Activated T-helper 2 cell treated with anti-CD3 and anti-CD28 coated beads, Interferon-gamma antibody, Interleukin-2, Interleukin-4, amounts not matched to agents 10 μg/mL and 5 μg/mL and 100 μg/mL, durations not matched to agents 14 hours and 24 hours and 36 hours (primary cell): ENCODE results near the gene NTRK1. TPM values are rescaled to one million over a fixed set of nuclear protein-coding genes. Genes with fewer than 3 reads are reported as not detected.
A peak's percentile ranks its signal among the peaks of the same experiment; 100 is the strongest.

ENCODE experiments used
- DNase-seq: peaks from one replicate; pipeline ENCODE4 v3.0.0; 2021; ENCODE audit warnings: low spot score
- H3K27ac Mint-ChIP-seq: one replicate; pipeline ENCODE4 v1.8.0; 2021; ENCODE audit warnings: mixed read lengths
- H3K27me3 Mint-ChIP-seq: one replicate; pipeline ENCODE4 v1.8.0; 2021; ENCODE audit warnings: low read depth, mixed read lengths
- H3K36me3 Mint-ChIP-seq: one replicate; pipeline ENCODE4 v1.8.0; 2021; ENCODE audit warnings: low read depth, mixed read lengths
- H3K4me1 Mint-ChIP-seq: one replicate; pipeline ENCODE4 v1.8.0; 2021; ENCODE audit warnings: low read depth, mixed read lengths
- H3K4me3 Mint-ChIP-seq: one replicate; pipeline ENCODE4 v1.8.0; 2021; ENCODE audit warnings: low read depth, mild to moderate bottlenecking, moderate library complexity, mixed read lengths
- H3K9me3 Mint-ChIP-seq: one replicate; pipeline ENCODE4 v1.8.0; 2021; ENCODE audit warnings: mixed read lengths
- intact Hi-C: fragments of 100-400 bp; cut with micrococcal nuclease; formaldehyde crosslinking; loops from one replicate; pipeline ENCODE4 v1.15.1; 2023
- total RNA-seq: library from RNA; stranded (reverse); gene quantifications from 2 replicates; pipeline ENCODE4 v1.2.3, GENCODE V29; 2022

NTRK1 gene
- total RNA-seq, 1 donor from 2014 or later, result 252 TPM

DNA sequence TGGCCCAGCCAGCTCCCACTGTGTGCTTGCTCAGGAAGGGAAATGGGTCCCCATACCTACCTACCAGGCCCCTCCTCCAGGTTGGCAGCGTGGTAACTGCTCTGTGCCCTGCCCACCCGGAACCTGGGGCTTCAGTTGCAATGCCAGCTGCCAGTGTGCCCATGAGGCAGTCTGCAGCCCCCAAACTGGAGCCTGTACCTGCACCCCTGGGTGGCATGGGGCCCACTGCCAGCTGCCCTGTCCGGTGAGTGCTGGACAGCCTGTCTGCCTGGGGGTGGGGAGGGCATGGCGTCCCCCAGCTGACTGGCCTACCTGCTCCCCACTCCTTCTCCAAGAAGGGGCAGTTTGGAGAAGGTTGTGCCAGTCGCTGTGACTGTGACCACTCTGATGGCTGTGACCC lies 49.0 kb downstream of the NTRK1 start:
- no peak for DNase-seq
- peaks cover 8% of the 10 kb centered on the region for H3K4me1 Mint-ChIP-seq
- peaks cover 8% of the 10 kb centered on the region for H3K27me3 Mint-ChIP-seq
- no peak overlapping the region for H3K27ac Mint-ChIP-seq
- no peaks in the 10 kb centered on the region for H3K9me3 Mint-ChIP-seq
- H3K4me3 Mint-ChIP-seq, result no peak overlapping the region
- H3K36me3 Mint-ChIP-seq, result no peaks in the 10 kb centered on the region
- intact Hi-C loops, result no loop called here

DNA sequence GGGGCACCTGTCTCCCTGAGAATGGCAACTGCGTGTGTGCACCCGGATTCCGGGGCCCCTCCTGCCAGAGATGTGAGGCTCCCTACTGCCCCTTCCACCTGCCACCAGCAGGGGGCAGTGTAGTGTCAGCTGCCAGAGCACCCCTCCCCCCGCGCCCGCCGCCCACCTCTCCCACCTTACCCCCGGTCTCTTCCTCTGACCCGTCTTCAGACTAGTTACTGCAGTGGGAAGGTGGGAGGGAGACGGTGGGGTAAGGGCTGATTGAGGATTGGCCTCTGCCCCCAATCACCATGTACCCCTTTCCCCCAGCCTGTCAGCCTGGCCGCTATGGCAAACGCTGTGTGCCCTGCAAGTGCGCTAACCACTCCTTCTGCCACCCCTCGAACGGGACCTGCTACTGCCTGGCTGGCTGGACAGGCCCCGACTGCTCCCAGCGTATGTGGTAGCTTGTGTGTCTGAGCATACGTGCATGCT lies 49.7 kb downstream of the NTRK1 start:
- Mint-ChIP-seq H3K9me3 (no peaks in the 10 kb centered on the region), H3K4me1 (peaks cover 8% of the 10 kb centered on the region), H3K4me3 (no peak overlapping the region), H3K36me3 (no peaks in the 10 kb centered on the region), H3K27ac (no peak overlapping the region), H3K27me3 (peaks cover 8% of the 10 kb centered on the region)
- peak; percentile 51 for DNase-seq
- intact Hi-C loops, result no loop called here

DNA sequence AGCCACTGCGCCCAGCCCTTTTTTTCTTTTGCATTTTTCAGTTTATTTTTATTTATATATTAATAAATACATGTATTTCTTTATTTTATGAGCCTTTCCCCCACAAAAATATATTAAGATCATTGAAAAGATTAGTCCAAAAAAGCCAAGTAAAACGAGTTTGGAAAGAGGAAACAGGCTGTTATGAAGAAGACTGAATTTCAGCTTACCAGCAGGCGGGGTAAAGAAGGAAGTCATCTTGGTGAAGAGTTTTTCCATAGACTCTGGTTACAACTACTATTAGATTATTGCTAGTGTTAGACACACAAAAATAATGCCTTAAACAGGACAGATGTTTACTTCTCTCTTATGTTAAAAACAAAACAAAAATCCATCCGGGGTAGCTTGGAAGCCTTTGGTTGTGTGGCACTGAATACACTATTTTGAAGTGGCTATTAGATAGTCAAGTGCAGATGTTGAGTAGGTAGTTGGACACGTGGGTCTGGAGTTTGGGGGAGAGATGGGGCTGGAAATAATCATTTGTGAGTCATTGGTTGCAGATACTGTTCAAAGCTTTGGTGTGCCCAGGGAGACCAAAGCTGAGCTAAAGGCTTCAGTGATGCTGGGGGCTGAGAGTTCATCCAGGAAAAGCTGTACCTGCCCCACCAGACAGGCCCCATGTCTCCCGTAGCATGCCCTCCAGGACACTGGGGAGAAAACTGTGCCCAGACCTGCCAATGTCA lies 51.1 kb downstream of the NTRK1 start:
- no peak overlapping the region for H3K4me3 Mint-ChIP-seq
- DNase-seq, result no peak
- intact Hi-C loops, result no loop called here

DNA sequence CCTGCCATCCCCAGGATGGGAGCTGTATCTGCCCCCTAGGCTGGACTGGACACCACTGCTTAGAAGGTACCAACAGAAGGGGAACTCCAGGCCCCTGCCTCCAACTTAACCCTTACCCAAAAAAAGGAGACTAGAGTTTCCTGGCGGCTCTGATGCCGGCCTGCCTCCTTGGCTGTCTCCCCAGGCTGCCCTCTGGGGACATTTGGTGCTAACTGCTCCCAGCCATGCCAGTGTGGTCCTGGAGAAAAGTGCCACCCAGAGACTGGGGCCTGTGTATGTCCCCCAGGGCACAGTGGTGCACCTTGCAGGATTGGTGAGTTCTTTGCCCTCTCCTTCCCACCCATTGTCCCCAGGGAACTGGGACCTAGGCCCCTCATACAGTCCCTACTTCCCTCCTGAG lies 51.6 kb downstream of the NTRK1 start:
- Mint-ChIP-seq H3K4me3 (no peak overlapping the region), H3K36me3 (no peaks in the 10 kb centered on the region), H3K9me3 (no peaks in the 10 kb centered on the region), H3K4me1 (peaks cover 3% of the 10 kb centered on the region), H3K27me3 (peaks cover 14% of the 10 kb centered on the region), H3K27ac (no peak overlapping the region)
- intact Hi-C loops, result no loop called here
- DNase-seq, result no peak

More for the DNA sequence above, 51.1 kb downstream of the NTRK1 start:
- no peaks in the 10 kb centered on the region for H3K36me3 Mint-ChIP-seq
- no peaks in the 10 kb centered on the region for H3K9me3 Mint-ChIP-seq
- H3K4me1 Mint-ChIP-seq, result peaks cover 8% of the 10 kb centered on the region
- no peak overlapping the region for H3K27ac Mint-ChIP-seq
- peaks cover 14% of the 10 kb centered on the region for H3K27me3 Mint-ChIP-seq

DNA sequence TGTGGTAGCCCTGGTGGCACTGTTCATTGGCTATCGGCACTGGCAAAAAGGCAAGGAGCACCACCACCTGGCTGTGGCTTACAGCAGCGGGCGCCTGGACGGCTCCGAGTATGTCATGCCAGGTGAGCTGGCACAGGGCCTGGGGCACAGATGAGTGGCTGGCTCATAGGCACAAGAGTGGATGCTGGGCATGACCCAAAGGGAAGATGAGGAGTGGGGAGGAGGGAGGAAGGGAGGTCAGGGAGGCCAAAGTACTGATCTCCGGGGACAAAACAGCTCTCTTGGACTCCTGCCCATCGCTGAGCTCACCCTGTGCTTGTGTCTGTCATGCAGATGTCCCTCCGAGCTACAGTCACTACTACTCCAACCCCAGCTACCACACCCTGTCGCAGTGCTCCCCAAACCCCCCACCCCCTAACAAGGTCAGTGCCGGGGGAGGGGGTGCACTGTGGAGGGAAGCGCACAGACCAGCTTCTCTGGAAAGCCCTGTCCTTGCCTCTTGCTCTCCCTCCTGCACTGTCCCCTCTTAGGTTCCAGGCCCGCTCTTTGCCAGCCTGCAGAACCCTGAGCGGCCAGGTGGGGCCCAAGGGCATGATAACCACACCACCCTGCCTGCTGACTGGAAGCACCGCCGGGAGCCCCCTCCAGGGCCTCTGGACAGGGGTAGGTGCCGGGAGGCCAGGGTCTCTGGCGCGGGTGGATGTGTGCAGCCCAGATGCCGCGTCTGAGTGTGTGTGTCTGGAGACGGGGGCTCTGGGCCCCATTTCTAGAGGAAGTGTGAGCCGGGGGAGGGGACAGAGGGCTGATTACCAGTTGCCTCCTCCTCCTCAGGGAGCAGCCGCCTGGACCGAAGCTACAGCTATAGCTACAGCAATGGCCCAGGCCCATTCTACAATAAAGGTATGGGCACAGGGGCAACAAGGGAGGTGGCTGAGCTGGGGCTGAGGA lies 52.5 kb downstream of the NTRK1 start:
- Mint-ChIP-seq H3K36me3 (no peaks in the 10 kb centered on the region), H3K27ac (no peak overlapping the region), H3K27me3 (peaks cover 17% of the 10 kb centered on the region), H3K4me3 (no peak overlapping the region), H3K4me1 (peaks cover 2% of the 10 kb centered on the region), H3K9me3 (no peaks in the 10 kb centered on the region)
- intact Hi-C loops, result no loop called here
- DNase-seq, result no peak

DNA sequence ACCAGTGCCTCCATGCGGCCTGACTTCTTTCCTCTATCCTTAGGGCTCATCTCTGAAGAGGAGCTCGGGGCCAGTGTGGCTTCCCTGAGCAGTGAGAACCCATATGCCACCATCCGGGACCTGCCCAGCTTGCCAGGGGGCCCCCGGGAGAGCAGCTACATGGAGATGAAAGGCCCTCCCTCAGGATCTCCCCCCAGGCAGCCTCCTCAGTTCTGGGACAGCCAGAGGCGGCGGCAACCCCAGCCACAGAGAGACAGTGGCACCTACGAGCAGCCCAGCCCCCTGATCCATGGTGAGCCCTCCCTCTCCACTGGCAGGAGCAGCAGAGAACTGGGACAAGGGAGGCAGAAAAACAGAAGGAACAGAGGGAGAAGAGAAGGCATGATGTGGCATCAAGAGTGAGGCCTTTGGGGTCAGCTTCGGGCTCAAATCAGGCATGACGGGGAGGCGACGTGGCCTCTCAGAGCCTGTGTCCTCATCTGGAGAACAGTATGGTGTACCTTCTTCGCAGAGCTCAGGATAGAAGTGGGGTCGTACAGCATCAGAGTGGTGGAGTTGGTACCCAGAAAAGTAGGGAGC lies 53.2 kb downstream of the NTRK1 start:
- Mint-ChIP-seq H3K27me3 (peaks cover 23% of the 10 kb centered on the region), H3K36me3 (no peaks in the 10 kb centered on the region), H3K4me1 (peaks cover 2% of the 10 kb centered on the region), H3K27ac (no peak overlapping the region), H3K4me3 (no peak overlapping the region), H3K9me3 (no peaks in the 10 kb centered on the region)
- intact Hi-C loops, result no loop called here
- DNase-seq, result no peak

DNA sequence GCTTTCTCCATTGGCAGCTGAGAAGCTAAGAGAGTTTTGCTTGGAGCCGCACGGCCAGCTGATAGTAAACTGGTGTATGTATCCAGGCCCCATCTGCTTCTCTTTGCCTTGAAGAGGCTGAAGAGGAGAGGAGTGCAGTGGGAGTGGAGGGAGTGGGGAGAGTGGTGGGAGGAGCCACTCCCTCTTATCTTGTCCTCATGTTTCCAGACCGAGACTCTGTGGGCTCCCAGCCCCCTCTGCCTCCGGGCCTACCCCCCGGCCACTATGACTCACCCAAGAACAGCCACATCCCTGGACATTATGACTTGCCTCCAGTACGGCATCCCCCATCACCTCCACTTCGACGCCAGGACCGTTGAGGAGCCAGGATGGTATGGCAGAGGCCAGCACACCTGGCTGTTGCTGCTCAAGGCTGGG lies 53.8 kb downstream of the NTRK1 start:
- H3K4me1 Mint-ChIP-seq, result peaks cover 2% of the 10 kb centered on the region
- no peaks in the 10 kb centered on the region for H3K9me3 Mint-ChIP-seq
- no peaks in the 10 kb centered on the region for H3K36me3 Mint-ChIP-seq
- no peak for DNase-seq
- no peak overlapping the region for H3K4me3 Mint-ChIP-seq
- intact Hi-C loops, result no loop called here
- peaks cover 28% of the 10 kb centered on the region for H3K27me3 Mint-ChIP-seq
- H3K27ac Mint-ChIP-seq, result no peak overlapping the region

DNA sequence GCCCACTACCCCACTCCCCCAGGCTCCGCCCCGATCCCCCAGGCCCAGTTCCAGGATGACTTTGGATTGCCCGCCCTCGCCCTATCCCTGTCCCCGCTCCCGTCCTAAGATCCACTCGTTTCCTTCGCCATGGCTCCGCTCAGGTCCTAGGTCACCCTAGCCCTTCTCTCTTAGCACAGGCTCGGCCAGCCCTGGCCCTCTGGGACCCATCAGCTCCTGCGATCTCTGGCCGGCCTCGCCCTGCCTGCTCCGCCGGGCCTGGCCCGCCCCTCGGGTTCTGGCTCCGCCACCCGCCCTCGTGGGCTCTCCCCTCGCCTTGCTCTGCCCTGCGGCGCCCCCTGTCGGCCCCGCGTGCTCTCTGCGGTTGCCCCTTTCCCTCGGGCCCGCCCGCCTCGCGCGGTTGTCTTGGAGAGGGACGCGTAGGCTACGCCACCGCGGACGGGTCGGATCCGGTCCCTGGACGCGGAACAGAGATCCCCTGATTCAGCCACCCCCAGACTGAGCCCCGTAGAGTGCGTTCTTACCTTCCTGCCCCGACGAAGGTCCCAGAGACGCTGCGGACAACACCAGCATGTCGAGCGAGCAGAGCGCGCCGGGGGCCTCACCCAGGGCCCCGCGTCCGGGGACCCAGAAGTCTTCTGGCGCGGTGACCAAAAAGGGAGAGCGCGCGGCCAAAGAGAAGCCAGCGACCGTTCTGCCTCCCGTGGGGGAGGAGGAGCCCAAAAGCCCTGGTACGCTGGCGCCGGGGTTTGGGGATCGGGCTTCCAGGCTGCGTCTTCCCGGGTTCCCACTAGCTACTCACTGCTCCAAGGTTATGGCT lies 59.8 kb downstream of the NTRK1 start, which contains the start of gene LRRC71:
Gene LRRC71, plus strand, starts transcription at position 400 of the 820 bp plus-strand sequence. Its CDS starts 172 bp downstream, at position 572.
- DNase-seq, result peak; percentile 63
- Mint-ChIP-seq H3K4me1 (peaks cover 3% of the 10 kb centered on the region), H3K27me3 (peaks cover 68% of the 10 kb centered on the region), H3K9me3 (no peaks in the 10 kb centered on the region), H3K36me3 (no peaks in the 10 kb centered on the region), H3K4me3 (no peak within 1 kb of the TSS), H3K27ac (no peak within 1 kb of the TSS)
- intact Hi-C loops, result loop anchor here (10.0 kb wide), 2 partner anchors 236 to 486 kb away; no protein-coding TSS in a partner anchor

DNA sequence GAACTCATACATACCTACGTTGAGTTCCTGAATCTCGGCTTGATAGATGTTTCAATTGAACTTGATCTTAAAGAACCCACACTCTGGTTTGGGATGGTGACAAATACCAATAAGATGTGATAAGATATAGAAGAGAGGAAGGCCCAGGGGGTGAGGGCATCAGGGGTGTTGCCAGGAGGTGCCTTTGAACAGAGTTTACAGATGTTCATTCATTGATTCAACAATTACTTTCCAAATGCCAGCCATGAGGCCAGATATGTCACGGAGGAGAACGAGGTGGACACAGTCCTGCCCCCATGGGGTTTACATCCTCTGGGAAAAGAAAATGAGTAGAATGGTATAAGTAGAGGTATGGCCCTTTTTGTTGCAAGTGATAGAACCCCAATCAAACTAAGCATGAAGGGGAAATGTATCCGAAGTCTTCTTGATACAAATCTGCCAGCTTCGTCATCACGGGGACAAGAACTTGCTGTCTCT lies 60.4 kb downstream of the NTRK1 start:
- H3K27ac Mint-ChIP-seq, result no peak overlapping the region
- no peak for DNase-seq
- peaks cover 8% of the 10 kb centered on the region for H3K4me1 Mint-ChIP-seq
- no peaks in the 10 kb centered on the region for H3K9me3 Mint-ChIP-seq
- peaks cover 70% of the 10 kb centered on the region for H3K27me3 Mint-ChIP-seq
- intact Hi-C loops, result loop anchor here (10.0 kb wide), 2 partner anchors 236 to 486 kb away; no protein-coding TSS in a partner anchor
- no peaks in the 10 kb centered on the region for H3K36me3 Mint-ChIP-seq
- H3K4me3 Mint-ChIP-seq, result no peak overlapping the region

DNA sequence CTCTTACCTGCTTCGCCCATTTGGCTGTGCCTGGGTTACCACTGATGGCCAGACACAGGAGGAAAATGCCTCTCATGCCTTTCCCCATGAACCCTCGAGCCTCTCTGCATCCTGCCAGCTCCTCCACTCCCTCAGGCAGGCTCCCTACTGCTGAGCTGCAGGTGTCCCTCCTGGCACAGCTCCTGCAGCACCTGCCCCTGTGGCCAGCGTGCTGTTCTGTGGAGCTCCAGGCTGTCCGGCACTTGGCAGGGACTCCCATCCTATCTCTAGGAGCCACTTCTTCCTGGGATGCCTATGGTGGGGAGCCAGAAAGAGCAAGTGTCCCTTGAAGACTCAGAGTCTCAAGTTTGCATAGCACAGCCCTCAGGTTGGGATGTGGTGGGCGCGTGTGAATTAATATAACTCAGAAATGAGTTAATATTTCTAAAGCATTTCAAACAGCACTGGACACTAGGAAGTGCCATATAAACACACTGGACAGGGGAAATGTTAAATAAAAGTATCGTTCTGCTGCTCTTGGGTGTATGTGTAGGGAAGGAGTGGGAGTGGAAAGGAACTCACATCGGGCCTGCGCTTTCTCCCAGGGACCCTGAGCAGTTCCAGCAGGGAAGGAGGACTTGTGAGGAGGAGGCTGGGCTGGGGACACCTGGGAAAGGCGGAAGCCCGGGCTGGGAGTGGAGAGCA lies 62.5 kb downstream of the NTRK1 start:
- intact Hi-C loops, result loop anchor here (10.0 kb wide), 2 partner anchors 238 to 488 kb away; no protein-coding TSS in a partner anchor
- Mint-ChIP-seq H3K36me3 (no peaks in the 10 kb centered on the region), H3K4me3 (no peak overlapping the region), H3K4me1 (peaks cover 18% of the 10 kb centered on the region), H3K27ac (no peak overlapping the region), H3K27me3 (peaks cover 85% of the 10 kb centered on the region), H3K9me3 (no peaks in the 10 kb centered on the region)
- no peak for DNase-seq

DNA sequence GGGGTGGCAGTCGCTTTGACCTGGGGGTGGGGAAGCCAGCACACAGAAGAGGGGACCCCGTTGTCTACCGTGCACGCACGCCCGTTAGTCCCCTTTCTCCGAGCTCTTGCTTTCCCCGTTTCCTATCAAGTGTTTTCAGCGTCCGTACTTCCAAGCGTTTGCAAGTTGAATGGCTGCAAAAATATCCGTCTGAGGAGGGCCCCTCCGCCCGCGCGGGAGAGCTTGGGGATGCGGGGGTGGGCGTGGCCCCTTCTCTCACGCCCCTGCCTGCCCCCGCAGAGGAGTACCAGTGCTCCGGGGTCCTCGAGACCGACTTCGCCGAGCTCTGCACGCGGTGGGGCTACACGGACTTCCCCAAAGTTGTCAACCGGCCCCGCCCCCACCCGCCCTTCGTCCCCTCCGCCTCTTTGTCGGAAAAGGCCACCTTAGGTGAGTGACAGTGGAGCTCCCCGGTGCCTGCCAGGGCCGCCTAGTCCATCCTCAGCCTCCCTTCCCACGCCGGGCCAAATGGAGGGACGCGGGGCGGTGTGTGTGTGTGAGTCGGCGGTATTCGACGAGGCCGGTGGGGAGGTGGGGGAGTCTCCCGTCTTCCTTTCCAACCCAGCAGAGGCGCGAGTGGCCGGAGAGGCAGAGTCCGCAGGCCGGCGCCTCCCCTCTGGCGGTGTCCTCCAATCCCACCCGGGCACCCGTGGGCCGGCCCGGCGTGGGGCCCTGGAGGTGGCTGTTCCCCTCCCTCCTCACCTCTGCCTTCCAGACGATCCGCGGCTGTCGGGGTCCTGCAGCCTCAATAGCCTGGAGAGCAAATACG lies 63.2 kb downstream of the NTRK1 start:
- H3K27me3 Mint-ChIP-seq, result peaks cover 85% of the 10 kb centered on the region
- no peak for DNase-seq
- no peak overlapping the region for H3K27ac Mint-ChIP-seq
- no peak overlapping the region for H3K4me3 Mint-ChIP-seq
- H3K4me1 Mint-ChIP-seq, result peaks cover 20% of the 10 kb centered on the region
- intact Hi-C loops, result loop anchor here (10.0 kb wide), 2 partner anchors 239 to 489 kb away; no protein-coding TSS in a partner anchor
- no peaks in the 10 kb centered on the region for H3K36me3 Mint-ChIP-seq
- no peaks in the 10 kb centered on the region for H3K9me3 Mint-ChIP-seq
